CD4-positive, CD25-positive, alpha-beta regulatory T cell (primary cell): ENCODE data around the gene CNGA3. TPM values are rescaled to one million over a fixed set of nuclear protein-coding genes. Genes with fewer than 3 reads are reported as not detected.

Source experiments
- ATAC-seq, 2 donors: fragments of 150-1000 bp; cut with Tn5 transposase; one replicate each; pipeline ENCODE4 v1.10.0; 2021; ENCODE audit warnings: low read depth in 2 of 2, moderate number of reproducible peaks in 2 of 2, moderate library complexity in 1 of 2
- DNase-seq, 3 donors: peaks; one replicate each; pipeline versions ENCODE4 v3.0.0 to v3.0.0-alpha.2; 2012 to 2022; ENCODE audit warnings: mixed read lengths in 1 of 3
- H3K27ac ChIP-seq: one replicate; pipeline ENCODE4 v1.7.0; 2013; ENCODE audit warnings: mild to moderate bottlenecking, low read length; ENCODE audit not compliant: insufficient read depth, poor library complexity, severe bottlenecking
- H3K27me3 ChIP-seq: one replicate; pipeline ENCODE4 v1.7.0; 2013; ENCODE audit warnings: low read length; ENCODE audit not compliant: control insufficient read depth, insufficient read depth
- H3K36me3 ChIP-seq: one replicate; pipeline ENCODE4 v1.7.0; 2013; ENCODE audit warnings: mild to moderate bottlenecking, low read length, moderate library complexity; ENCODE audit not compliant: control insufficient read depth, insufficient read depth
- H3K4me1 ChIP-seq: 2 replicates; pipeline ENCODE4 v1.7.0; 2013; ENCODE audit warnings: mild to moderate bottlenecking, low read length; ENCODE audit not compliant: insufficient read depth, control insufficient read depth, poor library complexity, severe bottlenecking
- H3K4me3 ChIP-seq: one replicate; pipeline ENCODE4 v1.7.0; 2013; ENCODE audit warnings: low read depth, mild to moderate bottlenecking, low read length, moderate library complexity
- H3K9me3 ChIP-seq, 2 experiments: 1 replicate in 1 of 2; 2 replicates in 1 of 2; pipeline ENCODE4 v1.7.0; 2013; ENCODE audit warnings: low read length in 2 of 2, mild to moderate bottlenecking in 1 of 2, moderate library complexity in 1 of 2; ENCODE audit not compliant: control insufficient read depth in 2 of 2
- H3K27ac Mint-ChIP-seq, 3 donors: one replicate each; pipeline ENCODE4 v1.8.0; 2020 to 2022; ENCODE audit warnings: mild to moderate bottlenecking in 3 of 3, mixed read lengths in 3 of 3, moderate library complexity in 2 of 3
- H3K27me3 Mint-ChIP-seq: one replicate; pipeline ENCODE4 v1.8.0; 2022; ENCODE audit warnings: mild to moderate bottlenecking, mixed read lengths
- H3K36me3 Mint-ChIP-seq: one replicate; pipeline ENCODE4 v1.8.0; 2020; ENCODE audit warnings: mixed read lengths
- H3K4me1 Mint-ChIP-seq, 4 donors: one replicate each; pipeline ENCODE4 v1.8.0; 2020 to 2022; ENCODE audit warnings: mixed read lengths in 4 of 4, mild to moderate bottlenecking in 1 of 4
- H3K4me3 Mint-ChIP-seq, 4 donors: one replicate each; pipeline ENCODE4 v1.8.0; 2020 to 2022; ENCODE audit warnings: mild to moderate bottlenecking in 4 of 4, mixed read lengths in 4 of 4, moderate library complexity in 3 of 4
- H3K9me3 Mint-ChIP-seq, 7 donors: one replicate each; pipeline ENCODE4 v1.8.0; 2020 to 2022; ENCODE audit warnings: mixed read lengths in 7 of 7, mild to moderate bottlenecking in 3 of 7, moderate library complexity in 2 of 7
- polyA plus RNA-seq, 4 donors: library from polyadenylated mRNA; unstranded; fragments of 300-500 nt; fragmentation: Illumina TruSeq; gene quantifications; one replicate each; pipeline ENCODE4 v1.2.3, GENCODE V29; 2021
- total RNA-seq: library from RNA; stranded (reverse); gene quantifications from one replicate; pipeline ENCODE4 v1.2.3, GENCODE V29; 2022

The CNGA3 gene
- total and polyA plus RNA-seq, 5 donors from 2014 or later, result not detected

DNA sequence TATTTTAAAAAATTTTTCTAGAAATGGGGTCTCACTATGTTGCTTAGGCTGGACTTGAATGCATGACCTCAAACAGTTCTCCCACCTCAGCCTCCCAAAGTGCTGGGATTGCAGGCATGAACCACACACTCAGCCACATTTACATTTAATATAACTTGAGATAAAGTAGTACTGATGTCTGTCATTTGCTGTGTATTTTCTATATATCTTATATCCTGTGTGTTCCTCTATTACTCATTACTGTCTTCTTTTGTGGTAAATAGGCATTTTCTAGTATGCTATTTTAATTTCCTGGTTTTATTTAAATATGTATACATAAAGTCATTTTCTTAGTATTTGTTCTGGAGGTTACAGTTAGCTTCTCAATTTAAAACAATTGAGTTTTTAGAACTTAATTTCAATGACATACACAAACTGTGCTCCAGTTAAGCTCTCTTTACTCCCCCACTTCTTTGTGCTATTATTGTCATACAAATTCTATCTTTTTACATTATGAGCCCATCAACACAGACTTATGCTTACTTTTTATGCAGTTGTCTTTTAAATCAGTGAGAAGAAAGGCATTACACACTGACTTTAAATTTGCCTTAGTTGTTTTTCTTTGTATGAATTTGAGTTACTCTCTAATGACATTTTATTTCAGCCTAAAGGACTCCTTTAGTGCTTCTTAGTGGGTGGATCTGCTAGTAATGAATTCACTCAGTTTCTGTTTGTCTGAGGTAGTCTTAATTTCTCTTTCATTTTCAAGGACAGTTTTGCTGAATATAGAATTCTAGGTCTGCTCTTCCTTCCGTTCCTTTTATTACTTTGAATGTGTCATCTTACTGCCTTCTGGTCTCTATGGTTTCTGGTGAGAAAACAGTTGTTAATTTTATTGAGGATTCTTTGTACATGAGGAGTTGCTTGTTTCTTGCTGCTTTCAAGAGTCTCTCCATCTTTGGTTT, 92.2 kb downstream of the CNGA3 start:
- Histone ChIP-seq H3K4me3 (no peak overlapping the region), H3K27me3 (no peaks in the 10 kb centered on the region), H3K36me3 (no peaks in the 10 kb centered on the region), H3K4me1 (no peaks in the 10 kb centered on the region), H3K27ac (peak overlapping the region; percentile 49), H3K9me3 (peaks cover 18 to 29% of the 10 kb centered on the region in 2 experiments)
- Mint-ChIP-seq H3K4me3 (peak overlapping the region in 1 of 4 donors; percentile 2), H3K4me1 (peaks cover 3 to 24% (median 9%) of the 10 kb centered on the region in 4 donors), H3K9me3 (peaks cover 1 to 22% (median 8%) of the 10 kb centered on the region in 7 donors), H3K27me3 (no peaks in the 10 kb centered on the region), H3K27ac (peak overlapping the region in 1 of 3 donors; percentile 59), H3K36me3 (no peaks in the 10 kb centered on the region)
- ATAC-seq (peak; percentile 66 to 78), DNase-seq (peak in 2 of 3 donors; percentile 40 to 85)

DNA sequence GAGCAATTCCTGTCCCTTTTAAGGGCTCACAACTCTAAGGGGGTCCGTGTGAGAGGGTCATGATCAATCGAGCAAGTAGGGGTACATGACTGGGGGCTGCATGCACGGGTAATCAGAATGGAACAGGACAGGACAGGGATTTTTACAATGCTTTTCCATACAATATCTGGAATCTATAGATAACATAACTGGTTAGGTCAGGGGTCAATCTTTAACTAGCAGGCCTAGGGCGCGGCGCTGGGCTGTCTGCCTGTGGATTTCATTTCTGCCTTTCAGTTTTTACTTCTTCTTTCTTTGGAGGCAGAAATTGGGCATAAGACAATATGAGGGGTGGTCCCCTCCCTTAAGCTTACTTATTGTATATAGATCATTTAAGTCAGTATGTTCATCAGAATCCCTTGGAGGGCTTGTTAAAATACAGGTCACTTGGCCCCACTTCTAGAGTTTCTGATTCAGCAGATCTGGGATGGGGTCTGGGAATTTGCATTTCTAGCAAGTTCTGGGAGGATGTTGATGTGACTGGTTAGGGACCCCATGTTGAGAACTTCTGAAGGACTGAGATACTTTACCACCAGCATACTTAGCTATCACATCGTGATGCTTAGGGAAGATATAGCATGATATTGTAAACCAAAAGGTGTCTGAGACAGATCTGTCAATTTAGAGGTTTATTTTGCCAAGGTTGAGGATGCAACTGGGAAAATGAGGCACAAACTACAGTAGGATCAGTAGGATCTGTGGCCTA, 95.6 kb downstream of the CNGA3 start:
- no peak overlapping the region for H3K4me3 ChIP-seq
- H3K9me3 Mint-ChIP-seq, result peaks cover 1 to 22% (median 8%) of the 10 kb centered on the region in 7 donors
- peak overlapping the region; percentile 5 to 86 (median 29) for H3K4me3 Mint-ChIP-seq
- DNase-seq (no peak), ATAC-seq (no peak)
- no peaks in the 10 kb centered on the region for H3K36me3 ChIP-seq
- H3K9me3 ChIP-seq, result peaks cover 18 to 29% of the 10 kb centered on the region in 2 experiments
- H3K36me3 Mint-ChIP-seq, result no peaks in the 10 kb centered on the region
- H3K27me3 Mint-ChIP-seq, result no peaks in the 10 kb centered on the region
- H3K4me1 Mint-ChIP-seq, result peaks cover 16 to 26% (median 23%) of the 10 kb centered on the region in 4 donors
- no peak overlapping the region for H3K27ac Mint-ChIP-seq
- no peaks in the 10 kb centered on the region for H3K27me3 ChIP-seq
- no peak overlapping the region for H3K27ac ChIP-seq
- H3K4me1 ChIP-seq, result peaks cover 17% of the 10 kb centered on the region

DNA sequence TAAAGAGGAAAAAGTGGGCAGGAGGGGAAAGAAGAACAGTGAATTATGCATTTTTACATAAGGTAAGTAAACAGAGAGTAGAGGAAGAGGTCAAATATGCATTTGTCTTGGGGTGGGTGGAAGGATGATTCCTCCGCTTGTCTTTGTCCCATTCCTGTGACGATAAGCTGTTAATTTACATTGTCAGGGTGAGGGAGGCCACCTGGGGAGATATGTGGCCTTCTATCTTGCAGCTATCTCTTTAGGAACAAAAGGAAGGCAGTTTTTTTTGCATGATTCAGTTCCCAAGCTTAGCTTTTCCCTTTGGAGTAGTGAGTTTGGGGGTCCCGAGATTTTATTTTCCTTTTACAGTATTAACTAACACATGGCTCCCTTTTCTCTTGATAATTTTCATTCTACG, 96.2 kb downstream of the CNGA3 start:
- H3K36me3 Mint-ChIP-seq, result no peaks in the 10 kb centered on the region
- H3K36me3 ChIP-seq, result no peaks in the 10 kb centered on the region
- H3K27ac ChIP-seq, result no peak overlapping the region
- peaks cover 1 to 22% (median 8%) of the 10 kb centered on the region in 7 donors for H3K9me3 Mint-ChIP-seq
- peak overlapping the region; percentile 5 to 86 (median 29) for H3K4me3 Mint-ChIP-seq
- H3K4me1 ChIP-seq, result peaks cover 23% of the 10 kb centered on the region
- DNase-seq, result no peak
- H3K27me3 ChIP-seq, result no peaks in the 10 kb centered on the region
- H3K4me1 Mint-ChIP-seq, result peaks cover 16 to 32% (median 27%) of the 10 kb centered on the region in 4 donors
- no peaks in the 10 kb centered on the region for H3K27me3 Mint-ChIP-seq
- H3K4me3 ChIP-seq, result no peak overlapping the region
- no peak for ATAC-seq
- H3K27ac Mint-ChIP-seq, result no peak overlapping the region
- peaks cover 18 to 29% of the 10 kb centered on the region in 2 experiments for H3K9me3 ChIP-seq

DNA sequence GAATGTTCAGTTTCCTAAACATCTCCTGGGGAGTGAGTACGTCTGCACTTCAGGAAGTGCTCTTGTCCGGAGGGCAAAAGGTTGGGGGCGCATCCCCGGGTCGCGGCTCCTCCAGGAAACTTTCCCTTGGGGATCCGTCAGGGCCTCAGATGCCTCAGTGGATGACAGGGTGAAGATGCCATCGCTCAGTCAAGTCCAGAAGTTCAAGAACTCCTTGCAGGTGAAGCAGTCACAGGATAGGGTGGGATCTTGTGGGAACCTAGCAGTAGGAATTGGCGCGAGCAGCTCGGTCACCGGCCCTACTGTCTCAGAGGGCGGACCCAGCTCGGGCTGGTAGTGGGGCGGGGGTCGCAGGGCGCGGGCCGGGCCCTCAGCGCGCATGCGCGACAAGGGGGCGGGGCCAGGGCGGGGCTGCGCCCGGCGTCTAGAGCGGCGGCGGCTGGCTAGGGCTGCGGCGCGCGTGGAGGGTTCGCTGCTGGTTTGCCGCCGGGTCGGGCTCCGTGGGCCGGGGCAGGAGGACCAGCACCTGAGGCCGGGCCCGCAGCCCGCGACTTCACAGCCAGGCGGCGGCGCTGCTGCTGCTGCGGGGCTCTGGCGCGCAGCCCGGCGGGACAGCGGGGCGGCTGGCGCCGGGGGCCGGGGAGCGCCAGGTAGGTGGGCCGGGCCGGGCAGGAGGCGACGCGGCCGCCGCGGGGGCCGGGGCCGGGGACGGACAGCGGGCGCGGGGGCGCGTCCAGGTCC, 98.3 kb downstream of the CNGA3 start, which contains the start of gene INPP4A:
Gene INPP4A, plus strand, starts transcription at position 423 of the 741 bp plus-strand sequence. CDS start 75,191 bp downstream, outside the sequence.
- peaks cover 40% of the 10 kb centered on the region for H3K4me1 ChIP-seq
- H3K4me3 ChIP-seq, result peak within 1 kb of the TSS; percentile 93
- H3K9me3 Mint-ChIP-seq, result peaks cover 0 to 9% (median 2%) of the 10 kb centered on the region in 7 donors
- peaks cover 23 to 45% (median 34%) of the 10 kb centered on the region in 4 donors for H3K4me1 Mint-ChIP-seq
- H3K27me3 Mint-ChIP-seq, result no peaks in the 10 kb centered on the region
- ATAC-seq (peak; percentile 84), DNase-seq (peak; percentile 73 to 80 (median 79))
- H3K27ac ChIP-seq, result peak within 1 kb of the TSS; percentile 80
- H3K4me3 Mint-ChIP-seq, result peak within 1 kb of the TSS; percentile 91 to 97 (median 96)
- no peaks in the 10 kb centered on the region for H3K36me3 ChIP-seq
- H3K27ac Mint-ChIP-seq, result peak within 1 kb of the TSS; percentile 70 to 97 (median 96)
- no peaks in the 10 kb centered on the region for H3K36me3 Mint-ChIP-seq
- H3K9me3 ChIP-seq, result peaks cover 9 to 11% of the 10 kb centered on the region in 2 experiments
- no peaks in the 10 kb centered on the region for H3K27me3 ChIP-seq

DNA sequence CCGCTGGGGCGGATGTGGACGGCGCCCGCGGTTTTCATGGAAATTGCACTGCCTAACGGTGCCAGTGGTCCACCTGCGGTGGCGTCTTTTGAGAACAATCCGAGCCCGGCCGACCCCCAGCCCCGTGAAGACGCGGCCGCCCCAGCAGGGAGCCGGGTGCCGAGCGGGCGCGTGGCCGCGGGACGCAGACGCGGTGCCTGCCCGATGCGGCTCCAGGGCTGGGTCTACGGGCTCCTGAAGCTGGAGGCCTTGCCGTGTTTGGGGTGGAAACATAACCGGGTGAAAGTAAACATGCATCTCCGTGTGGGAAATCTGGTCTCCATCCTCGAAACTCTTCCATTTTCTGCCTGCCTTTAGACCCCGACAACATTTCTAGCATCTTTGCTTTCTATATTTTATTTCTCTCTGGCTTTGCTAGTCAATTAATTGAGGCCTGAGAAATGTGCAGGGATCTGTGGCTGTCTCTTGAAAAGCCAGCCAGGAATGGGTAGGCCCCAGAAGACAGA, 99.0 kb downstream of the CNGA3 start:
- H3K4me3 Mint-ChIP-seq, result peak overlapping the region; percentile 91 to 97 (median 96)
- no peaks in the 10 kb centered on the region for H3K27me3 Mint-ChIP-seq
- peaks cover 4 to 5% of the 10 kb centered on the region in 2 experiments for H3K9me3 ChIP-seq
- peaks cover 44% of the 10 kb centered on the region for H3K4me1 ChIP-seq
- H3K4me3 ChIP-seq, result peak overlapping the region; percentile 93
- no peak for DNase-seq
- H3K36me3 ChIP-seq, result no peaks in the 10 kb centered on the region
- peak overlapping the region; percentile 80 for H3K27ac ChIP-seq
- H3K4me1 Mint-ChIP-seq, result peaks cover 19 to 52% (median 37%) of the 10 kb centered on the region in 4 donors
- no peaks in the 10 kb centered on the region for H3K36me3 Mint-ChIP-seq
- peaks cover 0 to 6% (median 0%) of the 10 kb centered on the region in 7 donors for H3K9me3 Mint-ChIP-seq
- no peaks in the 10 kb centered on the region for H3K27me3 ChIP-seq
- H3K27ac Mint-ChIP-seq, result peak overlapping the region; percentile 70 to 97 (median 96)
- peak; percentile 11 to 17 for ATAC-seq

GRCh38 chr2:98445683-98446581, 99.7 kb downstream of the CNGA3 start:
- Histone ChIP-seq H3K27ac (peak overlapping the region; percentile 80), H3K9me3 (no peaks in the 10 kb centered on the region), H3K4me3 (peak overlapping the region; percentile 93), H3K36me3 (no peaks in the 10 kb centered on the region), H3K27me3 (no peaks in the 10 kb centered on the region), H3K4me1 (peaks cover 51% of the 10 kb centered on the region)
- Mint-ChIP-seq H3K36me3 (no peaks in the 10 kb centered on the region), H3K9me3 (peaks cover 0 to 1% (median 0%) of the 10 kb centered on the region in 7 donors), H3K27me3 (no peaks in the 10 kb centered on the region), H3K4me3 (peak overlapping the region; percentile 91 to 97 (median 96)), H3K27ac (peak overlapping the region; percentile 70 to 97 (median 96)), H3K4me1 (peaks cover 19 to 59% (median 44%) of the 10 kb centered on the region in 4 donors)
- ATAC-seq (no peak), DNase-seq (peak in 2 of 3 donors; percentile 26 to 39)
